ENCODE results near the gene HHLA2.

Gene HHLA2

DNA sequence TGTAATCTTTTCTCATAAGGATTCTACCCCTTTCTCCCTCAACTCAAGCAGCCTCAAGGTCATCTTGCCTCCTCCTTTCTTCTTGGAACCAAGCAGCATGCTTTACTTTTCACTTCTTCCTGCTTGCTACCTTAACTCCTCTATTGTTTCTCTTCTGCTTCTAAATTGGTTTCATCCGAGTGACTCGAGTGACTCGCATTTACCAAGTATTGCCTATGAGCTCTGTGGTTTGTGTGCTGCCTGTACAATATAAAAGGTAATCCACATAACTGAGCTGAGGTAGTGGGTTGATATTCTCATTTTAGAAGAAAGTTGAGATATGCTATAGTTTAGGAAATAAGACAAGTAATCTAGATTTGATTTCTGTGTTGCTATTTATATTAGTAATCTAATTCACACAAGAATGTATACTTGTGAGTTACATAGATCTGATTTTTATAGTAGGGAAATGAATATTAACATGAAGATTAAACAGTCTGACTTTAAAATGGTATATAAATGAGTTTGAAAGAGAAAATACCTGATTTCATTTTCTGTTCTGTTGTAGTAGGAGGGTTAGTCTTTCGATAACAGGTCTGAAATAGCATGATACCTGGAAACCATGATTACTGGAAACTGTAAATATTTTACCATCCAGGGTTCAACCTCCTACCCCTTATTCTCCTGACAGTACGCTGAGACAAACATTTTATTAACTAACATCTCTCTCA, 5.5 kb downstream of the HHLA2 start:
- no peak overlapping the region for H2BK5ac ChIP-seq (ENCODE audit: low read depth, low read length, poor library complexity)
- no peak overlapping the region for H2AK5ac ChIP-seq (ENCODE audit: low read length)
- H2BK120ac ChIP-seq (ENCODE audit: insufficient read depth, low read length, poor library complexity) = no peak overlapping the region
- peaks cover 0 to 11% of the 10 kb centered on the region in 2 experiments for H3K4me1 ChIP-seq (ENCODE audit: control insufficient read depth in 1 of 2, insufficient read depth in 2 of 2, low read length in 2 of 2)
- H3K4ac ChIP-seq (ENCODE audit: low read depth, low read length) = no peak overlapping the region
- H3K14ac ChIP-seq (ENCODE audit: low read length) = no peak overlapping the region
- H4K91ac ChIP-seq (ENCODE audit: low read depth, low read length) = no peak overlapping the region
- H4K8ac ChIP-seq (ENCODE audit: low read depth, low read length) = no peak overlapping the region
- H3K36me3 ChIP-seq (ENCODE audit: control insufficient read depth in 1 of 2, insufficient read depth in 2 of 2, low read length in 2 of 2) = no peaks in the 10 kb centered on the region
- no peaks in the 10 kb centered on the region for H3K27me3 ChIP-seq (ENCODE audit: insufficient read depth, low read length)
- no peak overlapping the region for H3K4me3 ChIP-seq (ENCODE audit: low read depth, low read length)
- H3K27ac ChIP-seq (ENCODE audit: low read depth, low read length) = no peak overlapping the region
- H2BK12ac ChIP-seq (ENCODE audit: low read length) = no peak overlapping the region
- H3K79me2 ChIP-seq (ENCODE audit: control insufficient read depth, insufficient read depth, low read length, poor library complexity) = no peaks in the 10 kb centered on the region
- no CpG with 5 or more reads among the region's 5 CpGs for WGBS (ENCODE audit: extremely low coverage, insufficient coverage, insufficient read length)
- no peak overlapping the region for H4K12ac ChIP-seq (ENCODE audit: low read depth, low read length)
- H3K18ac ChIP-seq (ENCODE audit: low read length) = no peak overlapping the region
- H2AFZ ChIP-seq (ENCODE audit: insufficient read depth, low read length, poor library complexity) = no peak overlapping the region
- H3K79me1 ChIP-seq (ENCODE audit: low read length) = no peaks in the 10 kb centered on the region
- no peak overlapping the region for H3K4me2 ChIP-seq (ENCODE audit: low read length)
- no peak overlapping the region for H3K23ac ChIP-seq (ENCODE audit: low read length)
- H3K9ac ChIP-seq (ENCODE audit: low read length) = no peak overlapping the region
- no peaks in the 10 kb centered on the region for H3K9me3 ChIP-seq (ENCODE audit: insufficient read depth, low read depth, low read length)
- no peak for DNase-seq

DNA sequence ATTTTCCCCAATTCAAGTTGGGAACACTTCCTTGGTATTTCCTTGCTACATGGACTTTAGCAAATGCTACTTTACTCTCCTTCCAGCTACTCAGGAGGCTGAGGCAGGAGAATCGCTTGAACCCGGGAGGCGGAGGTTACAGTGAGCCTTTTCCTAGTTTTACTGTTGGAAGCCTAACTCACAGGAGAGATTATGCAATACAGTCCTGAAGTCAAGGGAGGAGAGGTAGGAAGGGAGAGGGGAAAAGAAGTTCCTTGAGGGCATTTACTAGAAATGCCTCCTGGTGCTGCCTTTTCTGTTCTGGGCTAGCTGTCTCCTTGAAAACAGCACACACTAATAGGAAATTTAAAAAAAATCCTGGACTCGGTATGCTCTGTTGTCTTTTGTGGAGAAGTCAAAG, 6.2 kb downstream of the HHLA2 start:
- WGBS (ENCODE audit: extremely low coverage, insufficient coverage, insufficient read length) = no CpG with 5 or more reads among the region's 4 CpGs
- H3K4me2 ChIP-seq (ENCODE audit: low read length) = no peak overlapping the region
- H2BK12ac ChIP-seq (ENCODE audit: low read length) = no peak overlapping the region
- no peak overlapping the region for H3K18ac ChIP-seq (ENCODE audit: low read length)
- H3K4ac ChIP-seq (ENCODE audit: low read depth, low read length) = no peak overlapping the region
- H2BK5ac ChIP-seq (ENCODE audit: low read depth, low read length, poor library complexity) = no peak overlapping the region
- H3K9ac ChIP-seq (ENCODE audit: low read length) = no peak overlapping the region
- H4K8ac ChIP-seq (ENCODE audit: low read depth, low read length) = no peak overlapping the region
- no peak overlapping the region for H3K14ac ChIP-seq (ENCODE audit: low read length)
- no peaks in the 10 kb centered on the region for H3K27me3 ChIP-seq (ENCODE audit: insufficient read depth, low read length)
- H4K91ac ChIP-seq (ENCODE audit: low read depth, low read length) = no peak overlapping the region
- no peak overlapping the region for H2AK5ac ChIP-seq (ENCODE audit: low read length)
- DNase-seq = peak in 1 of 2 donors; percentile 44
- H3K79me1 ChIP-seq (ENCODE audit: low read length) = no peaks in the 10 kb centered on the region
- no peaks in the 10 kb centered on the region for H3K36me3 ChIP-seq (ENCODE audit: control insufficient read depth in 1 of 2, insufficient read depth in 2 of 2, low read length in 2 of 2)
- H3K9me3 ChIP-seq (ENCODE audit: insufficient read depth, low read depth, low read length) = no peaks in the 10 kb centered on the region
- no peak overlapping the region for H3K23ac ChIP-seq (ENCODE audit: low read length)
- H3K4me3 ChIP-seq (ENCODE audit: low read depth, low read length) = no peak overlapping the region
- no peak overlapping the region for H4K12ac ChIP-seq (ENCODE audit: low read depth, low read length)
- H3K79me2 ChIP-seq (ENCODE audit: control insufficient read depth, insufficient read depth, low read length, poor library complexity) = no peaks in the 10 kb centered on the region
- H3K27ac ChIP-seq (ENCODE audit: low read depth, low read length) = no peak overlapping the region
- H2BK120ac ChIP-seq (ENCODE audit: insufficient read depth, low read length, poor library complexity) = no peak overlapping the region
- H3K4me1 ChIP-seq (ENCODE audit: control insufficient read depth in 1 of 2, insufficient read depth in 2 of 2, low read length in 2 of 2) = peaks cover 0 to 10% of the 10 kb centered on the region in 2 experiments
- H2AFZ ChIP-seq (ENCODE audit: insufficient read depth, low read length, poor library complexity) = no peak overlapping the region

DNA sequence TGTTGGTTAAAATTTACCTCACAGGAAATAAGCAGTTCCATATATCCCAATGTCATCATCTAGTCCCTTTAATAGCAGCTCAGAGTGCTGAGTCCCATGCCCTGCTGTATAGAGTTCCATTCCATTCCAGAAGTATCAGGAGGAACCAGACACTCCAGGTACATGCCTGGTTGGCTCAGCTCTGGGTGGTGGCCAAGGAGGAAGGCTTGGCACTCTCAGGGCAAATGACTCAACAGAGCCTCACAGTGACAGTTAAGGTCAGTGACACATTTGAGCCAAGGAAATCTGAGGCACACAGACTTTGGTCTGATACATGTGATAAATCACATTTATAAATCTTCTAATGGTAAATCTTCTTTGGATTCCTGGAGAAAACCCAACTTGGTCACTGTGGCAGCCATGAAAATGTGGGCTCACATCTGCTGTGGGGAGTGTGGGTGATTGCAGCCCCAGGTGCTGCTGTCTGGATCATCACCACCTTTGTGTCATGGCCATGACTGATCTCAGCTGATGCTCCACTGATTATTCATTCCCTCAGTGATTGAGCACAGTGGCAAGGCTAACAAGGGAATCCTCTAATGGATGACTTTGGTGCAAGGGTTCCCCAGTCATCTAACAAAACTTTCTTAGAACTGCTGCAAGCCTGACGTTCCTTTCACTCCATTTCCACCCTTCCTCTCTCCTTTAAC, 9.3 kb downstream of the HHLA2 start:
- Histone ChIP-seq H3K27ac (ENCODE audit: low read depth, low read length) (no peak overlapping the region), H3K79me2 (ENCODE audit: control insufficient read depth, insufficient read depth, low read length, poor library complexity) (no peaks in the 10 kb centered on the region)

DNA sequence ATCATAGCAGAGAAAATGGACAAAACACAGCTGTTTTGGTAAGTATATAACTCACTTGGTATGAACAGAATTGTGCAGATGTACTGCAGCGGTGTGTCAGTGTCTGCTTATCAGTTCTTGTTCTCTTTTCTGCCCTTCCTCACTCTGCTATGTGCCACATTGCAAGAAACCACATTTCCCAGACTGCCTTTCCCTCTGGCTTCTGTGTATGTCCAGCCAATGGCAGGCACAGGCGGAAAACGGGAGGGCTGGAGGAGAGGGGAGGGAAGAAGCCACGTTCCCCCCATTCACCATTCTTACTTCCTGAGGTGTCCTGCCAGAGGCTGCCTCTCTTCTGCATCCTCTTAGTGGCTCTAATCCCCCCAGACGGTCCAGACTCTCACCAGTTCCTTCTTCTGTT, 15.4 kb downstream of the HHLA2 start:
- H2BK120ac ChIP-seq (ENCODE audit: insufficient read depth, low read length, poor library complexity) = no peak overlapping the region
- no peak overlapping the region for H3K4me3 ChIP-seq (ENCODE audit: low read depth, low read length)
- no peak overlapping the region for H2AK5ac ChIP-seq (ENCODE audit: low read length)
- H3K18ac ChIP-seq (ENCODE audit: low read length) = no peak overlapping the region
- no peak overlapping the region for H2AFZ ChIP-seq (ENCODE audit: insufficient read depth, low read length, poor library complexity)
- no peaks in the 10 kb centered on the region for H3K79me1 ChIP-seq (ENCODE audit: low read length)
- no peak overlapping the region for H3K4ac ChIP-seq (ENCODE audit: low read depth, low read length)
- peak; percentile 20 to 38 for DNase-seq
- H3K79me2 ChIP-seq (ENCODE audit: control insufficient read depth, insufficient read depth, low read length, poor library complexity) = no peaks in the 10 kb centered on the region
- H3K9ac ChIP-seq (ENCODE audit: low read length) = no peak overlapping the region
- no CpG with 5 or more reads among the region's 5 CpGs for WGBS (ENCODE audit: extremely low coverage, insufficient coverage, insufficient read length)
- no peak overlapping the region for H3K27ac ChIP-seq (ENCODE audit: low read depth, low read length)
- no peak overlapping the region for H3K14ac ChIP-seq (ENCODE audit: low read length)
- H2BK5ac ChIP-seq (ENCODE audit: low read depth, low read length, poor library complexity) = no peak overlapping the region
- H4K8ac ChIP-seq (ENCODE audit: low read depth, low read length) = no peak overlapping the region
- no peak overlapping the region for H4K12ac ChIP-seq (ENCODE audit: low read depth, low read length)
- no peak overlapping the region for H3K4me2 ChIP-seq (ENCODE audit: low read length)
- H3K9me3 ChIP-seq (ENCODE audit: insufficient read depth, low read depth, low read length) = no peaks in the 10 kb centered on the region
- no peaks in the 10 kb centered on the region for H3K36me3 ChIP-seq (ENCODE audit: control insufficient read depth in 1 of 2, insufficient read depth in 2 of 2, low read length in 2 of 2)
- no peak overlapping the region for H4K91ac ChIP-seq (ENCODE audit: low read depth, low read length)
- no peak overlapping the region for H2BK12ac ChIP-seq (ENCODE audit: low read length)
- H3K4me1 ChIP-seq (ENCODE audit: control insufficient read depth in 1 of 2, insufficient read depth in 2 of 2, low read length in 2 of 2) = peaks cover 0 to 2% of the 10 kb centered on the region in 2 experiments
- H3K27me3 ChIP-seq (ENCODE audit: insufficient read depth, low read length) = no peaks in the 10 kb centered on the region
- H3K23ac ChIP-seq (ENCODE audit: low read length) = no peak overlapping the region

More for the DNA sequence above, 9.3 kb downstream of the HHLA2 start:
- Histone ChIP-seq H3K4me1 (ENCODE audit: control insufficient read depth in 1 of 2, insufficient read depth in 2 of 2, low read length in 2 of 2) (no peaks in the 10 kb centered on the region), H2AK5ac (ENCODE audit: low read length) (no peak overlapping the region), H3K36me3 (ENCODE audit: control insufficient read depth in 1 of 2, insufficient read depth in 2 of 2, low read length in 2 of 2) (no peaks in the 10 kb centered on the region), H3K4ac (ENCODE audit: low read depth, low read length) (no peak overlapping the region), H3K79me1 (ENCODE audit: low read length) (no peaks in the 10 kb centered on the region), H4K12ac (ENCODE audit: low read depth, low read length) (no peak overlapping the region), H3K9me3 (ENCODE audit: insufficient read depth, low read depth, low read length) (no peaks in the 10 kb centered on the region), H2BK12ac (ENCODE audit: low read length) (no peak overlapping the region), H2BK120ac (ENCODE audit: insufficient read depth, low read length, poor library complexity) (no peak overlapping the region), H4K8ac (ENCODE audit: low read depth, low read length) (no peak overlapping the region), H4K91ac (ENCODE audit: low read depth, low read length) (no peak overlapping the region), H3K14ac (ENCODE audit: low read length) (no peak overlapping the region), H3K18ac (ENCODE audit: low read length) (no peak overlapping the region), H2AFZ (ENCODE audit: insufficient read depth, low read length, poor library complexity) (no peak overlapping the region), H2BK5ac (ENCODE audit: low read depth, low read length, poor library complexity) (no peak overlapping the region), H3K27me3 (ENCODE audit: insufficient read depth, low read length) (no peaks in the 10 kb centered on the region), H3K4me2 (ENCODE audit: low read length) (no peak overlapping the region), H3K4me3 (ENCODE audit: low read depth, low read length) (no peak overlapping the region), H3K9ac (ENCODE audit: low read length) (no peak overlapping the region), H3K23ac (ENCODE audit: low read length) (no peak overlapping the region)
- peak; percentile 27 to 65 for DNase-seq
- no CpG with 5 or more reads among the region's 1 CpG for WGBS (ENCODE audit: extremely low coverage, insufficient coverage, insufficient read length)
